Tibial nerve (tissue), 3 donors: ENCODE data around the gene SPRY4.

ENCODE experiments used
- CTCF ChIP-seq, 5 experiments: fragments of 200-600 bp in 3 of 5; fragments of 450-650 bp in 2 of 5; sonication (generic) in 3 of 5; IDR thresholded peaks; one replicate each; pipeline ENCODE4 v1.5.1; 2016 to 2019; ENCODE audit warnings: antibody characterized with exemption in 5 of 5, mild to moderate bottlenecking in 3 of 5, moderate library complexity in 2 of 5
- POLR2A ChIP-seq, 2 donors: fragments of 450-650 bp; IDR thresholded peaks; one replicate each; pipeline ENCODE4 v1.6.1; 2017; ENCODE audit warnings: antibody characterized with exemption in 2 of 2, mild to moderate bottlenecking in 2 of 2, moderate library complexity in 2 of 2

GRCh38 chr5:142368529-142368928 lies 43.7 kb upstream of the SPRY4 start:
- no peak for TF ChIP-seq POLR2A (IDR thresholded peaks at IDR 0.05)
- TF ChIP-seq CTCF (IDR thresholded peaks at IDR 0.05) = no peak
